ENCODE measurements around the gene PDZK1.

Gene PDZK1

DNA sequence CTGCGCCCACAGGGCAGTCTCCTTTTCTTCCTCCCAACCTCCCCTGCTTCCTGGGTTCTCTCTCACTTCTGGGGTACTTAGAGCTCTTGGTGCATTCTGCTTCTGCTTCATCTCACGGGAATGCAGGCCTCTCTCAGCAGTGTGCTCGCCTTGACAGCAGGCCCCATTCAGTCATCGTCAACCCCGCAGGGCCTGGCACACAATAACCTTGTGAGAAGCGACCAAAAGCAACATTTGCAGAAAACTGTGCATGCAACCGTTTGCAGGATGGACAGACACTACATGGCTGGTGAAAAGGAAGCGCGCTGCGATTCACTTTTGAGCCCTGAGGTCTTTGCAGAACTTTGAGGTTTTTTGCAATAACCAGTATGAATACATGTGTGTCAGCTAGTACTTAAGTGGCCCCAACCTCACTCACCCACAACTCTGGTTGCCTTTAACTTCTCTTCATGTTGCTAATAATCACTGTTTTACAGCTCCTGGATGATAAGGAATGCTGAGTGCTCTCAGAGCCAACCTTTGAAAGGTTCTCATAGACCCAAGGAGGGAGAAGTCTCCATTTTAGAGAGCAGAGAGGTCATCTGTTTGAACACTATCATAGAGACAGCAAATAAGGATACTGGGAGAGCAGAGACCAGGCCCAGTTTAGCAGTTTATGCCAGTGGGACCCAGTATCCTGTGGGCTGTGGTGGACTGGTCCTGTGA lies 9.6 kb upstream of the PDZK1 start:
- Mint-ChIP-seq H3K36me3 (ENCODE audit: low read depth) (no peaks in the 10 kb centered on the region), H3K4me3 (no peak overlapping the region), H3K27ac (peak overlapping the region in 2 of 3 experiments; percentile 61 to 74), H3K4me1 (peaks cover 13% of the 10 kb centered on the region), H3K9me3 (no peaks in the 10 kb centered on the region), H3K27me3 (ENCODE audit: low read depth) (peaks cover 18% of the 10 kb centered on the region)
- TF ChIP-seq, protein P1, sequence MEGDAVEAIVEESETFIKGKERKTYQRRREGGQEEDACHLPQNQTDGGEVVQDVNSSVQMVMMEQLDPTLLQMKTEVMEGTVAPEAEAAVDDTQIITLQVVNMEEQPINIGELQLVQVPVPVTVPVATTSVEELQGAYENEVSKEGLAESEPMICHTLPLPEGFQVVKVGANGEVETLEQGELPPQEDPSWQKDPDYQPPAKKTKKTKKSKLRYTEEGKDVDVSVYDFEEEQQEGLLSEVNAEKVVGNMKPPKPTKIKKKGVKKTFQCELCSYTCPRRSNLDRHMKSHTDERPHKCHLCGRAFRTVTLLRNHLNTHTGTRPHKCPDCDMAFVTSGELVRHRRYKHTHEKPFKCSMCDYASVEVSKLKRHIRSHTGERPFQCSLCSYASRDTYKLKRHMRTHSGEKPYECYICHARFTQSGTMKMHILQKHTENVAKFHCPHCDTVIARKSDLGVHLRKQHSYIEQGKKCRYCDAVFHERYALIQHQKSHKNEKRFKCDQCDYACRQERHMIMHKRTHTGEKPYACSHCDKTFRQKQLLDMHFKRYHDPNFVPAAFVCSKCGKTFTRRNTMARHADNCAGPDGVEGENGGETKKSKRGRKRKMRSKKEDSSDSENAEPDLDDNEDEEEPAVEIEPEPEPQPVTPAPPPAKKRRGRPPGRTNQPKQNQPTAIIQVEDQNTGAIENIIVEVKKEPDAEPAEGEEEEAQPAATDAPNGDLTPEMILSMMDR (IDR thresholded peaks at IDR 0.05; ENCODE audit: unreplicated experiment in 3 of 3), result no peak

DNA sequence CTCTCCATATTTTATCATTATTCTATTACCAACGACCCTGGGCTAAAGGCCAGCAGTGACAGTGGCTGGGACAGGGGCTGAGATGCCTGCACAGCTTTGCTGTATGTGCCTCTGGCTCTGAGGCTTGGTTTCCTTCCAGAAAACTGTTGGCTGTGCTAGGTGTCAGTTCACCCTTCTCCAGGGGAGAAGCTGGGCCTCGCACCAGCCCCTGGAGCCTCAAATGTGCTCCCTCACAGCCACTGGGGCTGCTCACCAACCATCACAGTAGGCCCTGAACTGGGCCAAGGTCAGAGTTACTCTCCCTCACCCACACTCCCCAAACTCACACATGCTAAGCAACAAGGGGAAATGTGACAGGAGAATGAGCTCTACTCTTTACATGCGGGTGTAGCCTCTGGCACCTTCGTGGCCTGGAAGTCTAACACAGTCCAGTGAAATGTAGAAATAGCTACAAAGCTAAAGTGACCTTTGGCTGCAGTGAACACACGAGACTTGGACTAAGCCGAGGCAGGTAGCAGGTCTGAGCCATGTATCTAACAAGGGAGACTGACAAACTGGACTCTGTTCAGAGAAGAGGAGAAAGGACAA lies 7.5 kb upstream of the PDZK1 start:
- peak overlapping the region; percentile 57 to 93 (median 73) for H3K27ac Mint-ChIP-seq
- no peaks in the 10 kb centered on the region for H3K9me3 Mint-ChIP-seq
- peaks cover 17% of the 10 kb centered on the region for H3K4me1 Mint-ChIP-seq
- H3K36me3 Mint-ChIP-seq (ENCODE audit: low read depth), result no peaks in the 10 kb centered on the region
- peaks cover 4% of the 10 kb centered on the region for H3K27me3 Mint-ChIP-seq (ENCODE audit: low read depth)
- H3K4me3 Mint-ChIP-seq, result no peak overlapping the region
- TF ChIP-seq, protein P1 (IDR thresholded peaks at IDR 0.05; ENCODE audit: unreplicated experiment in 3 of 3), result no peak

DNA sequence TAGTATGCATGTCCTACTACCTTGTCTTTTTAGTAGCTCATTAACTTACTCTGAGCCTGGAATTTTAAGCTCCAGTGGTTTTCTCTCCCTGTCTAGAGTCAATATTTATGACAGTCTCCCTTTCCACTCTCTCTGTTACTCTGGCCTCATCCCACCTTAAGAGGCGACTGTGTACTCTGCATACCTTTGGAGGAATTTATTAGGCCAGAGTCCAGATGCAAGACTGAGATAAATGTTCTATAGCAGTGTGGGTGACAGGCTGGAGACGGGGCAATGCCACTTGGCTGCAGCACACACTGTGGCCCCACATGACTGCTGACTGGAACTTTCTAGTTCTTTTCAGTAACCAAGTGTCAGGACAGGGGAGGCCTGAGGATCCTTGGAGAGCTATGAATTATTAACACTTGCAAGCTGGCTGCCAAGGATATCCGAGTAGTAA lies 4.1 kb upstream of the PDZK1 start:
- peak overlapping the region in 2 of 3 experiments; percentile 32 to 33 for H3K4me3 Mint-ChIP-seq
- H3K9me3 Mint-ChIP-seq, result no peaks in the 10 kb centered on the region
- peaks cover 9% of the 10 kb centered on the region for H3K27me3 Mint-ChIP-seq (ENCODE audit: low read depth)
- no peaks in the 10 kb centered on the region for H3K36me3 Mint-ChIP-seq (ENCODE audit: low read depth)
- TF ChIP-seq, protein P1 (IDR thresholded peaks at IDR 0.05; ENCODE audit: unreplicated experiment in 3 of 3), result no peak
- H3K27ac Mint-ChIP-seq, result peak overlapping the region; percentile 88 to 93 (median 92)
- peaks cover 32% of the 10 kb centered on the region for H3K4me1 Mint-ChIP-seq

DNA sequence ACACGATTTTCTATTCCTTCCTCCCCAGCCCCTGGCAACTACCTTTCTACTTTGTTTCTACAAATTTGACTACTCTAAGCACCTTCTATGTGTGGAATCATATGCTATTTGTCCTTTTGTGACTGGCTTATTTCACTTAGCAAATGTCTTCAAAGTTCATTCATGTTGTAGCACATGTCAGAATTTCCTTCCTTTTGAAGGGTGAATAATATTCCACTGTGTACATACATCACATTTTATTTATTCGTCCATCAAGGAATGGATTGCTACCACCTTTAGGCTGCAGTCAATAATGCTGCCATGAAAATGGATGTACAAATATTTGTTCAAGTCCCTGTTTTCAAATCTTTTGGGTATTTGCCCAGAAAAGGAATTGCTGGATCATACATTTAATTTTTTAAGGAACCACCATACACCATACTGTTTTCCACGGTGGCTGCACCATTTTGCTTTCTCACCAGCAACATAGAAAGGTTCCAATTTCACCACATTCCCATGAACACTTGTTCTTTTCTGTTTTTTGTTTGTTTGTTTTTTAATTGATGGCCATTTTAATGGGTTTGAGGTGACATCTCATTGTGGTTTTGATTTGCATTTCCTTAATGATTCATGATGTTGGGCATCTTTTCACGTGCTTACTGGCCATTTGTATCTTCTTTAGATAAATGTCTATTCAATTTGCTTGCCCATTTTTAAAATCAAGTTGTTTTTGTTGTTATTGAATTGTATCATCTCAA lies 3.3 kb upstream of the PDZK1 start:
- H3K4me3 Mint-ChIP-seq, result no peak overlapping the region
- no peaks in the 10 kb centered on the region for H3K36me3 Mint-ChIP-seq (ENCODE audit: low read depth)
- peaks cover 9% of the 10 kb centered on the region for H3K27me3 Mint-ChIP-seq (ENCODE audit: low read depth)
- TF ChIP-seq, protein P1 (IDR thresholded peaks at IDR 0.05; ENCODE audit: unreplicated experiment in 3 of 3), result no peak
- peaks cover 32% of the 10 kb centered on the region for H3K4me1 Mint-ChIP-seq
- H3K9me3 Mint-ChIP-seq, result no peaks in the 10 kb centered on the region
- peak overlapping the region; percentile 88 to 93 (median 92) for H3K27ac Mint-ChIP-seq

DNA sequence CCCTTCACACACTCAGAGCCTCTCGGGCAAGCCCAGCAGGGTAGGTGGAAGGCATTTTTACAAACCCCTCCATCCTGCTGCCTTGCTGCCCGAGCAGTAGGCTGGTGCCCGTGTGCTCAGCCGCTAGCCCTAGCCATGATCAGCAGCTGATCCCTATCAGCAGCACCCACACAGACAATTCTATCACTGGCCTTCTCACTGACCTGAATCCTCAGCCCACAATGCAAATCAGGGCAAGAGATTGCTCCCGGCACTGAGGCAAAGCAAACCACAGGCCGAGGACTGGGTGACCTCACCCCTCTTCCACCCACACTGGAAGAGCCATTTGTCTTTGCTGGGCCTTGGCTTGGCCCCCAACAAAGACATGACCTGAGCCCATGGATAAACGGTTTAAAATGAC lies 895 bp upstream of the PDZK1 start:
- Mint-ChIP-seq H3K4me1 (peaks cover 26% of the 10 kb centered on the region), H3K9me3 (no peaks in the 10 kb centered on the region), H3K36me3 (ENCODE audit: low read depth) (no peaks in the 10 kb centered on the region), H3K27ac (peak overlapping the region; percentile 56 to 90 (median 59)), H3K27me3 (ENCODE audit: low read depth) (peaks cover 9% of the 10 kb centered on the region), H3K4me3 (peak overlapping the region in 1 of 3 experiments; percentile 84)
- TF ChIP-seq, protein P1 (IDR thresholded peaks at IDR 0.05; ENCODE audit: unreplicated experiment in 3 of 3), result no peak
